ENCODE results near the gene ACER3. TPM values are rescaled to one million over a fixed set of nuclear protein-coding genes. Genes with fewer than 3 reads are reported as not detected.

Gene ACER3
- total RNA-seq, 1 donor from 2014 or later, result 11.8 TPM

- ATAC-seq (ENCODE audit: low read depth), result no peak
- H3K27ac Mint-ChIP-seq, result no peak overlapping the region
- ChIA-PET CTCF (no interaction called here), POLR2A (no interaction called here)
- no peak for TF ChIP-seq CTCF (IDR thresholded peaks at IDR 0.05)
- H3K27me3 Mint-ChIP-seq, result no peaks in the 10 kb centered on the region
- no peak overlapping the region for H3K4me3 Mint-ChIP-seq
- no peaks in the 10 kb centered on the region for H3K4me1 Mint-ChIP-seq
- DNase-seq, result no peak
- intact Hi-C loops (cut with micrococcal nuclease), result no loop called here
- H3K9me3 Mint-ChIP-seq, result peaks cover 12% of the 10 kb centered on the region
- peaks cover 16% of the 10 kb centered on the region for H3K36me3 Mint-ChIP-seq (ENCODE audit: low read depth)
Observed at GRCh38 chr11:76978818-76979217, 118.1 kb downstream of the ACER3 start.

DNA sequence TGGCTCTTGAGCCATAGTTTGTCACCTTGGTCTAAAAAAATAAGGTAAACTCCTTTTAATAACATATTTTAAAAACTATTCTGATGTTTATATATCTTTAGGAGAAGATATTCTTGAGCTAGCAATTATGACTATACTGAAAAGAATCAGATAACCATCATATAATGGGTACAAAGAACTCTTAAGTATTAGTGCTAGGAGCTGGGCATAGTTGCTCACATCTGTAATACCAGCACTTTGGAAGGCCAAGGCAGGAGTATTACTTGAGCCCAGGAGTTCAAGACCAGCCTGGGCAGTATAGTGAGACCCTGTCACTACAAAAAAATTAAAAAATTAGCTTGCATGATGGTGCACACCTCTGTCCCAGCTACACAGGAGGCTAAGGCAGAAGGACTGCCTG, 119.5 kb downstream of the ACER3 start:
- no peak for TF ChIP-seq CTCF (IDR thresholded peaks at IDR 0.05)
- H3K4me1 Mint-ChIP-seq, result no peaks in the 10 kb centered on the region
- ChIA-PET CTCF (no interaction called here), POLR2A (no interaction called here)
- DNase-seq (no peak), ATAC-seq (ENCODE audit: low read depth) (no peak)
- H3K27ac Mint-ChIP-seq, result no peak overlapping the region
- H3K4me3 Mint-ChIP-seq, result no peak overlapping the region
- intact Hi-C loops (cut with micrococcal nuclease), result no loop called here
- H3K36me3 Mint-ChIP-seq (ENCODE audit: low read depth), result peaks cover 15% of the 10 kb centered on the region
- no peaks in the 10 kb centered on the region for H3K27me3 Mint-ChIP-seq
- H3K9me3 Mint-ChIP-seq, result peaks cover 9% of the 10 kb centered on the region

- no peaks in the 10 kb centered on the region for H3K4me1 Mint-ChIP-seq
- CTCF ChIA-PET, result no interaction called here
- DNase-seq, result no peak
- POLR2A ChIA-PET, result no interaction called here
- H3K36me3 Mint-ChIP-seq (ENCODE audit: low read depth), result peaks cover 3% of the 10 kb centered on the region
- H3K4me3 Mint-ChIP-seq, result no peak overlapping the region
- H3K27me3 Mint-ChIP-seq, result no peaks in the 10 kb centered on the region
- ATAC-seq (ENCODE audit: low read depth), result no peak
- intact Hi-C loops (cut with micrococcal nuclease), result no loop called here
- no peaks in the 10 kb centered on the region for H3K9me3 Mint-ChIP-seq
- H3K27ac Mint-ChIP-seq, result no peak overlapping the region
- TF ChIP-seq CTCF (IDR thresholded peaks at IDR 0.05), result no peak
Observed at GRCh38 chr11:76984743-76985142, 124.0 kb downstream of the ACER3 start.

DNA sequence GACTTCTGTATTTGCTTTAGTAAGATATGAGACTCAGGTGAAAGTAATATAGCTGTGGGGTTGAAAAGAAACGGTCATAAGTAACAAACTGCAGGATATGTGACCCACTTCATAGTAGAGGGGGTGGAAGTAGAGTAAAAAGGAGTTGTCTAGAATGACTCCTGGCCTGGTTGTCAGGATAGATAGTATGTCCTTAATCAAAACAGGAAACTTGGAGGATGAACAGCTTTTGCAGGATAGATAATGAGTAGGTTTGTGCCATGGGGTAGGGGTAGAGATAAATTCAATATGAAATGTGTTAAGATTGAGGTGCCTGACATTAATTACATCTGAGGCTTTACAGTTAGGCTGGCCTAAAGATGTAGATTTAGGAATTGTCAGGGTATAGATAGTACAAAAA, 126.5 kb downstream of the ACER3 start:
- intact Hi-C loops (cut with micrococcal nuclease), result no loop called here
- POLR2A ChIA-PET, result no interaction called here
- no peak for TF ChIP-seq CTCF (IDR thresholded peaks at IDR 0.05)

DNA sequence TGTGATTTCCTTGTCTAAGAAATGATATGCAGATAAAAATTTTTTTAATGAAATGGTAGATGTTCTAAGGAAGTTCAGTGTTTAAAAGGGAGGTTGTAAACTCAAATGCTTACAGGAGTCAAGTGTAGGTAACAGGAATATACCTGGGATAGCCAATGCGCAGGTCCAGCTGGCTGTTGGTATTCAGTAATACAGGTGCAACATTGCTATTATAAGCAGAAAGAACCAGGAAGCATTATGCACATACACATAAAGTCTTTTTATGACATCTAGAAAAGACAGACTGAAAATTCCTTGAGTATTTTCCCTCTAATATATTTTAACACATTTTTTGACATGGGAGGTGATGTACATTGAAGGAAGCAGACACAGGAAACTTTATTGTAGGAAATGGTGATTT, 129.9 kb downstream of the ACER3 start:
- POLR2A ChIA-PET, result no interaction called here

More for the DNA sequence above, 126.5 kb downstream of the ACER3 start:
- DNase-seq (no peak), ATAC-seq (ENCODE audit: low read depth) (no peak)
- Mint-ChIP-seq H3K27ac (no peak overlapping the region), H3K36me3 (ENCODE audit: low read depth) (peaks cover 9% of the 10 kb centered on the region), H3K27me3 (no peaks in the 10 kb centered on the region), H3K4me1 (no peaks in the 10 kb centered on the region), H3K4me3 (no peak overlapping the region), H3K9me3 (no peaks in the 10 kb centered on the region)
- CTCF ChIA-PET, result no interaction called here

More for the DNA sequence above, 129.9 kb downstream of the ACER3 start:
- intact Hi-C loops (cut with micrococcal nuclease), result no loop called here
- DNase-seq (no peak), ATAC-seq (ENCODE audit: low read depth) (no peak)
- no peaks in the 10 kb centered on the region for H3K9me3 Mint-ChIP-seq
- H3K27me3 Mint-ChIP-seq, result no peaks in the 10 kb centered on the region
- no peak overlapping the region for H3K27ac Mint-ChIP-seq
- no peak overlapping the region for H3K4me3 Mint-ChIP-seq
- TF ChIP-seq CTCF (IDR thresholded peaks at IDR 0.05), result no peak
- H3K36me3 Mint-ChIP-seq (ENCODE audit: low read depth), result peaks cover 11% of the 10 kb centered on the region
- CTCF ChIA-PET, result no interaction called here
- no peaks in the 10 kb centered on the region for H3K4me1 Mint-ChIP-seq

Data from activated B cell treated with CpG ODN at 0.5 μM for 24 hours (primary cell).